D721Med (cell line): ENCODE data around the gene CLIC6.
A peak's percentile ranks its signal among the peaks of the same experiment; 100 is the strongest.

Experiments used
- DNase-seq: peaks from one replicate; pipeline ENCODE4 v3.0.0; 2011; ENCODE audit warnings: low spot score; ENCODE audit not compliant: insufficient read length
- FAIRE-seq: peaks from 2 replicates; lab custom pipeline; 2011; peaks lifted over from hg19 to GRCh38; lab: Jason Lieb, UNC
- TF ChIP-seq, protein P1 (sequence below): IDR thresholded peaks from 2 replicates; pipeline ENCODE4 v1.5.1; 2012; ENCODE audit warnings: mild to moderate bottlenecking, control low read depth; ENCODE audit not compliant: insufficient read depth; ENCODE audit errors: missing control alignments

Gene CLIC6

GRCh38 chr21:34630536-34631143 lies 38.2 kb upstream of the CLIC6 start:
- TF ChIP-seq, protein P1, sequence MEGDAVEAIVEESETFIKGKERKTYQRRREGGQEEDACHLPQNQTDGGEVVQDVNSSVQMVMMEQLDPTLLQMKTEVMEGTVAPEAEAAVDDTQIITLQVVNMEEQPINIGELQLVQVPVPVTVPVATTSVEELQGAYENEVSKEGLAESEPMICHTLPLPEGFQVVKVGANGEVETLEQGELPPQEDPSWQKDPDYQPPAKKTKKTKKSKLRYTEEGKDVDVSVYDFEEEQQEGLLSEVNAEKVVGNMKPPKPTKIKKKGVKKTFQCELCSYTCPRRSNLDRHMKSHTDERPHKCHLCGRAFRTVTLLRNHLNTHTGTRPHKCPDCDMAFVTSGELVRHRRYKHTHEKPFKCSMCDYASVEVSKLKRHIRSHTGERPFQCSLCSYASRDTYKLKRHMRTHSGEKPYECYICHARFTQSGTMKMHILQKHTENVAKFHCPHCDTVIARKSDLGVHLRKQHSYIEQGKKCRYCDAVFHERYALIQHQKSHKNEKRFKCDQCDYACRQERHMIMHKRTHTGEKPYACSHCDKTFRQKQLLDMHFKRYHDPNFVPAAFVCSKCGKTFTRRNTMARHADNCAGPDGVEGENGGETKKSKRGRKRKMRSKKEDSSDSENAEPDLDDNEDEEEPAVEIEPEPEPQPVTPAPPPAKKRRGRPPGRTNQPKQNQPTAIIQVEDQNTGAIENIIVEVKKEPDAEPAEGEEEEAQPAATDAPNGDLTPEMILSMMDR, result peak; percentile 76
- DNase-seq (no peak), FAIRE-seq (peak; percentile 29)

- FAIRE-seq (no peak), DNase-seq (no peak)
- TF ChIP-seq, protein P1, result no peak
Observed at GRCh38 chr21:34632498-34632897, 36.3 kb upstream of the CLIC6 start.

DNA sequence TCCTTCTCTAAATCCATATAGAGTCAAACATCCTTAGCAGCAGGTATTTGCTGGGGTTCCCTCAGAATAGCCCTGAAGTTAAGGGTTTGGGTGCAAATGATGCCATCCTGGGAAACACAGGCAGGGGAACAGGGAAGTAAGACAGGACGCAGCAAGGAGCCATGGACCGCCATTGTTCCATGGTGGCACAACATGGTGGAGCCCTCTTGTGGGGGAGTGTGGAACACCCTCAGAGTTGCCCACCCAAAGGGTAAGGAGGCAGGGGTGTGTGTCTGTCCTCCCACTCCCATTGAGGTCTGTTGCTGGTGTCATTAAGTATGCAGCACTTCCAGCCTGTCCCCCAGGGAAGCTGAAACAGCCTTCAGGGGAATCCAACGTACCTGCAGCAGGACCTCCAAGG lies 33.5 kb upstream of the CLIC6 start:
- no peak for FAIRE-seq

DNA sequence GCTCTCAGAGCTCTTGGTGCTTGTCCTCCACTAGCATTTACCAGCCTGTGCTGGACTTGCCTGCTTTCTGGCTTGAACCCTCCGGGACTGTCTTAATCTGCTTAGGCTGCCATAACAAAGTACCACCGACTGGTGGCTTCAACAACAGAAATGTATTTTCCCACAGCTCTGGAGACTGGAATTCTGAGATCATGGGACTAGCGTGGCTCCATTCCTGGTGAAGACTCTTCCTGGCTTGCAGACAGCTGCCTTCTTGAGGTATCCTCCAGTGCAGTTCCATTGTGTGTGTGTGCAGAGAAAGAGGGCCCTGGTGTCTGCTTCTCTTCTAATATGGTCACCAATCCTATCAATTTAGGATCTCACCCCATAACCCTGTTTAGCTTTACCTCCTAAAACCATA lies 31.8 kb upstream of the CLIC6 start:
- TF ChIP-seq, protein P1, result no peak
- no peak for FAIRE-seq
- DNase-seq, result no peak

More for the DNA sequence above, 33.5 kb upstream of the CLIC6 start:
- TF ChIP-seq, protein P1, result peak; percentile 25
- no peak for DNase-seq

- TF ChIP-seq, protein P1, result no peak
- FAIRE-seq, result no peak
- no peak for DNase-seq
Observed at GRCh38 chr21:34639250-34639649, 29.5 kb upstream of the CLIC6 start.

DNA sequence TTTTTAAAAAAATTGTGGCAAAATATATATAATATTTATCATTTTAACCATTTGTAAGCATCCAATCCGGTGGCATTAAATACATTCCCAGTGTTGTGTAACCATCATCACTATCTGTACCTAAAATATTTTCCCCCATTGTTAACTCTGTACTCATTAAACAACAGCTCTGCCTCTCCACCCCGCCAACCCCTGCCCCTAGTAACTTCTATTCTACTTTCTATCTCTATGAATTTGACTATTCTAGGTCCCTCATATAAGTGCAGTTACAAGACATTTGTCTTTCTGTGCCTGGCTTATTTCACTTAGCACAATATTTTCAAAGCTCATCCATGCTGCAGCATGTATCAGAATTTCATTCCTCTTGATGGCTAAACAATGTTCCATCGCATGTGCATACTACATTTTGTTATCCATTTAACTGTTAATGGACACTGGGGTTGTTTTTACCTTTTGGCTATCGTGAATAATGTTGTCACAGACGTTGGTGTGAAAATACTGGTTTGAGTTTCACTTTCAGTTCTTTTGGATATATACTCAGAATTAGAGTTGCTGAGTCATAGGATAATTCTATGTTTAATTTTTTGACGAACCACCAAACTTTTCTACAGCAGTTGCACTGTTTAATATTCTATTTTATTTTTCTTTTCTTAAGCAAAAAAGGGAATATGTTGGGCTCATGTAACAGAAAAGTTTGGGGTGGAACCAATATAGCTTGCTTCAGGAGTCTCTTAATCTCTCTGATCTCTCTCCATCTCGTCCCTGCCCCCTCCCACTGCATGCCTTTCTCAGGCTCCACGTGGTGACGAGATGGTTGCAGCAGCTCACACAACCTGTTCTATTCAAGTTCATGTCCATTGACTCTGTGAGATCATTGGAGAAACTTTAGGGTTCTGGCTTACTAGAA lies 28.7 kb upstream of the CLIC6 start:
- no peak for FAIRE-seq
- TF ChIP-seq, protein P1, result no peak

More for the DNA sequence above, 28.7 kb upstream of the CLIC6 start:
- DNase-seq, result no peak
